Measurements from ENCODE around the gene SLC1A7.

The SLC1A7 gene

GRCh38 chr1:53122961-53123413 is 19.5 kb downstream of the SLC1A7 start:
- DNase-seq (ENCODE audit: extremely low read depth, insufficient read length): no peak
- Histone ChIP-seq H3K4me3 (replicated peaks; ENCODE audit: low read depth, low read length) (no peak overlapping the region), H3K36me3 (ENCODE audit: control insufficient read depth, insufficient read depth, low read length) (no peaks in the 10 kb centered on the region), H3K27me3 (replicated peaks; ENCODE audit: control insufficient read depth, insufficient read depth, low read length) (no peaks in the 10 kb centered on the region; the same call in none of the 2 replicates)
- no peak for TF ChIP-seq CTCF (IDR thresholded peaks at IDR 0.05; ENCODE audit: insufficient read depth, low read length, poor library complexity, severe bottlenecking)

GRCh38 chr1:53122201-53122885 is 20.1 kb downstream of the SLC1A7 start:
- DNase-seq (ENCODE audit: extremely low read depth, insufficient read length): no peak
- Histone ChIP-seq H3K27me3 (replicated peaks; ENCODE audit: control insufficient read depth, insufficient read depth, low read length) (no peaks in the 10 kb centered on the region; the same call in 1 of the 2 replicates), H3K4me3 (replicated peaks; ENCODE audit: low read depth, low read length) (no peak overlapping the region), H3K36me3 (ENCODE audit: control insufficient read depth, insufficient read depth, low read length) (no peaks in the 10 kb centered on the region)
- TF ChIP-seq CTCF (IDR thresholded peaks at IDR 0.05; ENCODE audit: insufficient read depth, low read length, poor library complexity, severe bottlenecking): no peak

- TF ChIP-seq CTCF (IDR thresholded peaks at IDR 0.05; ENCODE audit: insufficient read depth, low read length, poor library complexity, severe bottlenecking): no peak
- Histone ChIP-seq H3K4me3 (replicated peaks; ENCODE audit: low read depth, low read length) (no peak overlapping the region), H3K36me3 (ENCODE audit: control insufficient read depth, insufficient read depth, low read length) (no peaks in the 10 kb centered on the region), H3K27me3 (replicated peaks; ENCODE audit: control insufficient read depth, insufficient read depth, low read length) (no peaks in the 10 kb centered on the region; the same call in 1 of the 2 replicates)
- no peak for DNase-seq (ENCODE audit: extremely low read depth, insufficient read length)
These were observed 20.9 kb downstream of the SLC1A7 start for GRCh38 chr1:53121319-53122172.

- no peak overlapping the region for H3K4me3 ChIP-seq (replicated peaks; ENCODE audit: low read depth, low read length)
- DNase-seq (ENCODE audit: extremely low read depth, insufficient read length): no peak
- TF ChIP-seq CTCF (IDR thresholded peaks at IDR 0.05; ENCODE audit: insufficient read depth, low read length, poor library complexity, severe bottlenecking): no peak
- H3K36me3 ChIP-seq (ENCODE audit: control insufficient read depth, insufficient read depth, low read length): no peaks in the 10 kb centered on the region
- H3K27me3 ChIP-seq (replicated peaks; ENCODE audit: control insufficient read depth, insufficient read depth, low read length): no peaks in the 10 kb centered on the region; the same call in 1 of the 2 replicates
These were observed 21.8 kb downstream of the SLC1A7 start for GRCh38 chr1:53120659-53121058.

- no peaks in the 10 kb centered on the region for H3K36me3 ChIP-seq (ENCODE audit: control insufficient read depth, insufficient read depth, low read length)
- H3K4me3 ChIP-seq (replicated peaks; ENCODE audit: low read depth, low read length): no peak overlapping the region
- H3K27me3 ChIP-seq (replicated peaks; ENCODE audit: control insufficient read depth, insufficient read depth, low read length): no peaks in the 10 kb centered on the region; the same call in 1 of the 2 replicates
- TF ChIP-seq CTCF (IDR thresholded peaks at IDR 0.05; ENCODE audit: insufficient read depth, low read length, poor library complexity, severe bottlenecking): no peak
- no peak for DNase-seq (ENCODE audit: extremely low read depth, insufficient read length)
These were observed 24.6 kb downstream of the SLC1A7 start for GRCh38 chr1:53117836-53118235.

Data from GM06990 (cell line).